Stimulated activated CD4-positive, alpha-beta T cell treated with anti-CD3 and anti-CD28 coated beads, TNF-alpha, amount 100 ng/mL, for 1 hour (primary cell): ENCODE results near the gene GOLGB1.
A peak's percentile ranks its signal among the peaks of the same experiment; 100 is the strongest.
"Not testable (repeated sequence)": the region's sequence is repeated elsewhere in the genome, so short reads cannot be mapped to it uniquely, and the experiment has no call there.

Experiments
- DNase-seq, 3 donors: peaks; one replicate each; pipeline ENCODE4 v3.0.0-alpha.2; 2020; ENCODE audit warnings: low read depth in 3 of 3, low spot score in 1 of 3

The GOLGB1 gene

DNA sequence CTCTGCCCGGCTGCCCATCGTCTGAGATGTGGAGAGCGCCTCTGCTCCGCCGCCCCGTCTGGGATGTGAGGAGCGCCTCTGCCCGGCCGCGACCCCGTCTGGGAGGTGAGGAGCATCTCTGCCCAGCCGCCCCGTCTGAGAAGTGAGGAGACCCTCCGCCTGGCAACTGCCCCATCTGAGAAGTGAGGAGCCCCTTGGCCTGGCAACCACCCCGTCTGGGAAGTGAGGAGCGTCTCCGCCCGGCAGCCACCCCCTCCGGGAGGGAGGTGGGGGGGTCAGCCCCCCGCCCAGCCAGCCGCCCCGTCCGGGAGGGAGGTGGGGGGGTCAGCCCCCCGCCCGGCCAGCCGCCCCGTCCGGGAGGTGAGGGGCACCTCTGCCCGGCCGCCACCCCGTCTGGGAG, 60.8 kb downstream of the GOLGB1 start:
- not testable (repeated sequence) for DNase-seq

DNA sequence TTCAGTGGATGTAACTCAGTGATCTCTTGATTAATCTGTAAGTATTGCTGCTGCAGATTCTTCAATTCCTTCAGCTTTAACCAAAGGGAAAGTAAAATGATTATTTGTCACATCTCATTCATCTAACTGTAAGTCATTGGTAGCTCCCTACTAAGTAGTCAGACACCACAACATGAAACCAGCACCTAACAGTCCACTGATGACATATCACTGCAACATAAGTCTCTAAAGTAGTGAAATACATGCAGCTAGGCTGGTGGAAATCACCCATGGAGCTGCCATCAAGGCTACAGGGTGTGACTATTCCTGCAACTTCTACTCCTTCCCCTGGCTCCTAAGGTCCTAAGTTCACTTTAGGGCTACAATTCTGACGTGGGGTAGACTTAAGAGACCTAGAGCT, 67.7 kb downstream of the GOLGB1 start:
- DNase-seq = no peak

DNA sequence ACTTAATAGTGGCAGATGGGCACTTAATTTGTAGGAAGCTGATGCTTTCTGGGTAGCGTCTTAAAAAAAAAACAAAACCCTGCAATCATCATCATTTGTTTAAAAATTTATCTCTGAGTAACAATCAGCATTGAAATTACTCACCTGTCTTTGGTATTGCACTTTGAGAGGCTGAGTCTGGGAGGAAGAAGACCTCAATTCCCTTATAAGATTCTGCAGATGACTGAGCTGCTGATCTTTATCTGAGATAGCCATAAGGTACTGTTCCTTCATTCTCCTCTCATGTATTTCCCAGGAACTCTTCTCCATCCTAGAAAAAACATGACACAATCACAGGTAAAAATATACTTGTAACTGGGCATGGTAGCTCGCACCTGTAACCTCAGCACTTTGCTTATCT, 72.4 kb downstream of the GOLGB1 start:
- DNase-seq = no peak

DNA sequence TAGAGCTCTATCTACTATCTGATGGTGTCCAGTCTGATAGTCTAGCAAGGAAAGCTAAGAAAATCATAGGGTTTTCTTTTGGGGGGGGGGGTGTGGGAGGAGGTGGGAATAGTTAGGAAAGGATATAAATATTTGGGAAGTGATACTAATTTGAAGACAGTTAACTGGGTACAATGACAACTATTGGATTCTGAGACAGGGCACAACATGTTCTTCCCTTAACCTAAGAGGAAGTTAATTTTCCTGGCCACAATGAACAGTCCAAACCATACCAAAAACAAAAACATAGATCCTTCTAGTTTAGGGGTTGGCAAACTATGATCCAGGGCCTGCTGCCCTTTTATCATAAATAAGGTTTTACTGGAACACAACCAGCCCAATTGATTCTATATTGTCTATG, 78.9 kb downstream of the GOLGB1 start:
- DNase-seq = no peak

DNA sequence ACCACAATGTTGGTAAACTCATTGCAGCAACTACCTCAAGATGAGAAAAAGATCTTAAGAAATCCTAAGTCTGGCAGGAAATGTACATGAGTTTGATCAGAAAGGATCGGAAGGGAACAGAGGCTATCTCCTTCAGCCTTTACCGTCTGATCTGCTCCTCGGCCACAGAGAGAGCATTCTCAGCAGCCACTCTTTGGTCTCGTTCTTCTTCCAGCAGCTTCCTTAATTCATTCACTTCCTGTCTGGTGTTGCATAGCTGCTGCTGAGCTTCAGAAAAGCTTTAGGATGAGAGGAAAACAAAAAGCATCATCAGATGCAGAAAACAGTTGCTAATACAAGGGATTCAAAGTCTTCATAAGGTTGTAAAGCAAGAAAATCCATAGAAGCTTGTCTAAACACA, 82.2 kb downstream of the GOLGB1 start:
- DNase-seq = no peak

DNA sequence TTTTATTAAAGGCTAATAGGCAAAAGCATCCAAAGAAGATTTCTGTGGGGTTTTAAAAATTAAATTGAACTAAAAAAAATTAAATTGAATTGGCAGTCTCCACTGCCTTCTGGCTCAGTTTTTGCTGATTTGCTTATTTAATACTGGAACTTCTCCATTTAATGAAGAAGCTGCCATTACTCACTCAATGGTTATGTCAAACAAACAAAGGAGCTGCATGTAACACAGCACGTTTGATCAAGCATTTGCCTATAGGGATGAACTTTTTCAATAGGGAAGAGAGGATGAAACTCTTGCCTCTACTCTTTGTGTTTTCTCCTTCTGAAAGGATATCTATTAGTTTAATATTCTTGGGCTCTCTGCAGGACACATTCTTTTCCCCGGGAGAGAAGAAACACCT, 84.1 kb downstream of the GOLGB1 start:
- no peak for DNase-seq

DNA sequence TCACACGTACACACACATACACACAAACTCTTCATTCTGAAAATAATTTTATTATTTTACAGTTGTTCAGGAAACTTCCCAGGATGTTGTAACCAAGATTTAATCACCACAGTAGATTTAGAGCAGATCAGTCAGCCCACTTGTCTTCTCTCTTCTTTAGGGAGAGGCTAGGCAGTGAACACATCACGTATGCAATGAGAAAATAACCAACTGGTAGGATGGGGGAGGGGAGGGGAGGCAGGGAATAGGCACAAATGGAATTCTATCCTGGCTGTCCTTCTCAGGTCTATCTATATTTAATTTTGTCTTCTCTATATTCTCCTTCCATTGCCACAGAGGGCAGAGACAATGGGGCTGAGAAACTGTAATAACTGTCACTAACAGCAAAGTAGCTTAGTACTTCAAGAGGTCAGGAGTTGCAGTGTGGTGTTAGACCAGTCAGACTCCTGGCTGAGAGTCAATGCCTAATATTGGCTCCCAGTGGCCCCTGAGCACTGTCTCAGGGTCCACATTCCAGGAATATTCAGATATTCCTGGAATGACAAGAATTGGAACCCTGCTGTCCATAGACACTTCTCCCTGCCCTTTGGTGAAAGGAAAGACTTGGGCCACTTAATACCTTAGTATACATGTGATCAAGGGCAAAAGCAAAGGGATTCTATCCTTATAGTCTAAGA, 86.2 kb downstream of the GOLGB1 start:
- DNase-seq = no peak

DNA sequence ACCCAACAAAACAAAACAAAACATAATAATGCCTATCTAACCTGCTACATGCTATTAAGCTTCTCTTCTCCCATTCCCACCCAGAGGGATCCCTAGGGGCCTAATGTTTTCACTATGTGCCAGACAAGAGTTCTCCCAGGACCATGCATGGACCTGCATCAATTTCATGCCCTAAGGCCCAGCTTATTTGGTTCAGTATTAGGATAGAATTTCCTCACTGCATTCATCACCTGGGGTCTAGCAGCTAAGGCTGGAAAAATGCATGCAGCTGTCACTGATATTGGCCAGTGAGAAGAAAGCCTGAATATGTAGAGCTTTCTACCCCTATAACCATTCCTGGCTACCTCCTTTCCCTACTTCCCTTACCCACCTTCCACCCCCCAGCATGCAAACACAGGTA, 86.8 kb downstream of the GOLGB1 start:
- no peak for DNase-seq

DNA sequence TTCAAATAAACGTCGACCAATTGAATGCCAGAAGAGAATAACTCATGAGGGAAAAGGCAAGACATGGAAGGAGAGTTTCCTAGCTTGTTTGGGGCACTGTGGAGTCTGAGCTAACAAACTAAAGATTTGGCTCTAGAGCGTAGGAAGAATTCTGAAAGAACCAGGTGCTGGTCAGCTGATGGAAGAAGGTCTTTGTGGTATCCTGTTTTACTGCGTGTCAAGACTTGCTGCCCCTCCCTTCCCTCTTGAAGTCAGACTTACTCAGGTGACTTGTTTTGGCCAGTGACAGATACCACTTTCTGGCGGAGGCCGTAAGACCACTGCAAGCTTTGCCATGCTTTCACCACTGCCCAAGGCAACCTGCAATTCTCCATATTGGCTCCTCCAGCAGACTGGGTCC, 88.2 kb downstream of the GOLGB1 start:
- DNase-seq = no peak

DNA sequence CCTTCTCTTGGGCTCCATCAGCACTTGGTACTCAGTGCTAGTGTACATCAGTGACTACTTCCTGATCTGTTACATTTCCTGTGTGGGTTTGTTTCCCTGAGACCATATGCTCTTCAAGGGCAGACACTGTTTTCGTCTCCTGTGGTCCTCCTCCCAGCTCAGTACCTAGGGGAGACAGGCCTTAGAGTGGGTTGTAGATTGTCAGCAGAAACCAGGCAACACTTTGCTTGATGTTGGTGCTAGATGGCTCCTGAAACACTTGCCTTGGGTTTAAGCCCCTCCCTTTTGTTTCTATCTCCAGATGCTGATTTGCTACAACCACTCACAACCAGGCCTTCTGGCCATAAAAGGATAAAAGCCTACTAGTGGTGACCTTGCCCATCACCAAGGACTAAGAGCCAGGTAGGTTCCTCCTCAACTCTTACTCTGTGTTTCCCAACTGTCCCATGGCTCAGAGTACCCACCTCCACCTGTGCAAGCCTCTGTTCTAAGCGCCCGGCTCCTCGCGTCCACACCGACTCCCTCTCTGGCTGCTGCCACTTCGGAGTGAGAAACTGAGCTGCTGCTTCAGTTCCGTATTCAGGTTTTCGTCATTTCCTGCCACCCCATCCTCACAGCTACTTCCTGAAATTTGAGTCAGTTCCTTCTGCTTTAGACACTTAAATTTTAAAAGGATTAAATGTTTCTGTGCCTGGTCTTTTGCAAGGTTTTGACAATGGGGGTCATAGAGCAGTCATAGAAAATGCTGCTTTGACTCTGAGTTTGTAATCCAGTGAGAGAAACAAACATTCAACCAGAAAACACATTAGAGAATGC, 89.0 kb downstream of the GOLGB1 start, which contains the start of gene HCLS1:
Gene HCLS1 (minus strand): TSS at position 548 of the 816 bp plus-strand sequence. CDS start 2,556 bp downstream, outside the sequence.
- DNase-seq = peak; percentile 35 to 45 (median 36)

DNA sequence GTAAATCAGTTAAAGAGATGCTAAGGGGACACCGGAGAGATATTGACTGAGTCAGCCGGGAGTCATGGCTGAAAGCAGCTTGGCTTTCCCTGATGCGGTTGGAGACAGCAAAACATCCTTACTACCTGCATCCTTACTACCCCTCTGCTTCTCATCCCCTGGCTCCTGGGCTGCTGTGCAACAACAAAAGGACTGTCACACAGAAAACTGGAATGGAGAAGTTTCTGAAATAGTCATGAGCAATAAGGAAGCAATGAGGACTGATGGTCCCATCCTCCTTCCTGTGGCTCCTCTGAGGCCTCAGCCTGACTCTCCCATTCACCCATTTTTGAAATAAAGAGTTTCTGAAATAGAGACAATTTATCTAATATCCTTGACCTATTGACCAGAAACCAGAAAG, 90.0 kb downstream of the GOLGB1 start:
- DNase-seq = no peak

DNA sequence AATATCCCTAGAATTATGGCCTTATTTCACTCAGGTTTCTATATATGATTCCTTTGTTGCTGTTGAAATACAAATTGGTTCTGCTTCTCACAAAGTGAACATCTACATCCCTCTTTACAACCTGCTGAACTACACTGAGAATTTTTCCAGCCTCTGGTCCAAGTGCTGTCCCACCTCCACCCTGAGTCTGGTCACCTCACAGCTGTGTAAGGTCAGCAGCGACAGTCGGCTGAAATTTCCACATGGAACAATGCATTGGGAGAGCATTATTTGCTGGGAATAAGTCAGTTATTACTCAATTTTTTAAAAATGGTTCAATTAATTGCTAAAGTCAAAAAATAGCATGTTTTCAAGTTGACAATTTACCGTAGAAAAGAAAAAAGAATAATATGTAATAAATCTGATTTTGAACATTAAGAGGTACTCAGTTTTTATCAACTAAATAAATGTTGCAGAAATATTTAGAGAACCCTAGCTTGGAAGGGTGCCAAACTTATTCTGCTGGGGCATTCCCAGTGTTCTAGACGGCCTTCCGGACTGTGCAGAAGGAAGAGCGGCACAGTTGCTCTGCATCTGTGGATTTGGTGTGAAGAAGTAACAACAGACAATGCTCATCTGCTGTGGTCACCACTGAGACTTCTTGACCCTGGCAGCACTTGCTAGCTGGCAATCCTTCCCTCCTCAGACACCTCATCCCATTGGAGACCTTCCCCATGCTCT, 90.7 kb downstream of the GOLGB1 start:
- DNase-seq = no peak

DNA sequence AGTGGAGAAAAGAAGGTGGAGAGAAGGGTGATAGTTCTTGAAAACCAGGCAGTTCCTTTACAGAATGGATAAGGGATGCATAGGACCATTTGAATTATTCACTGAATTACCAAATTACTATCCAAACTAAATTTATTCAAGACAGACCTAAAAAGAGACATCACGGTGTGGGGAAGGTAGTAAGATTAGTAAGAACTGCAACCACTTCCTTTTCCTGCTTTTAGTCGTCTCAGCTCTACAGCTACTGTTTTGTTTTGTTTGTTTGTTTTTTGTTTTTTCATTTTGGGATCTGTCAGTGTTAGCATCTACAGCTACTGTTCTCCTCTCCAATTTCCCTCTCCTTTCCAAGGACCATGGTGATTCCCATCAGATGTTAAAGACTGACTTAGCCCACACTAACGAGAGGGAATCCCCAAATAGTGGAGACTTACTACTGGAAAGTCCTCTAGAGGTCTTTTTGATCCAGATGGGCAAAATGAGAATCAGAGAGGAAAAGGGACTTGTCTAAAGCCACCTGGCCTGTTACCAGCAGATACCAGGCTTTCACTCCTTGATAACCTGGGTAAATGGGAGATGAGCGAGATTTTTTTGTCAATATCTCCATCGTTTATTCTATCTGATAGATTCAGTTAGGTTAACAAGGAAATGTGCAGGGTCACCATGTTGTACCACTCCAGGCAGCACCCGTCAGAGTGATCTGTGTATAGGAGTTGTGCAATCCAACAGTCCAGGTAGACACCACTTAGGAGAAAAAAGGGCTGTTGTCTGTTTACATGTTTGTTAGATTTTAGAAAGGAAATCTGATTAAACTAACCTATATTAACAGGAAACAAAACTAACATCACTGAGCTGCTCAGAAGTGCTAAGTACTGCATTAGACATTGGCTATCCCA, 94.8 kb downstream of the GOLGB1 start:
- no peak for DNase-seq

DNA sequence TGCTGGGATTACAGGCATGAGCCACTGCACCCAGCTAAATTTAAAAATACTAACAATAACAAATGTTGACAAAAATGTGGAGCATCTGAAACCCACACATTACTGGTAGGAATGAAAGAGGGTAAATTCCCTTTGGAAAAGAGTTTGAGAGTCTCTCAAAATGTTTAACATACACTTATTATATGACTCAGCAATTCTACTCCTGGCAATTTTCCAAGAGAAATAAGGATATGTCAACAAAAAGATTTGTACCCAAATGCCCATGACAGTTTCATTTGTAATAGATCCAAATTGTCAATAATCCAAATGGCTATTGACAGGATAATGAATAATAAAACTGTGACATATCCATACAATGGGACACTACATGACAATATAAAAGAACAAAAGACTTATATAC, 97.9 kb downstream of the GOLGB1 start:
- no peak for DNase-seq

DNA sequence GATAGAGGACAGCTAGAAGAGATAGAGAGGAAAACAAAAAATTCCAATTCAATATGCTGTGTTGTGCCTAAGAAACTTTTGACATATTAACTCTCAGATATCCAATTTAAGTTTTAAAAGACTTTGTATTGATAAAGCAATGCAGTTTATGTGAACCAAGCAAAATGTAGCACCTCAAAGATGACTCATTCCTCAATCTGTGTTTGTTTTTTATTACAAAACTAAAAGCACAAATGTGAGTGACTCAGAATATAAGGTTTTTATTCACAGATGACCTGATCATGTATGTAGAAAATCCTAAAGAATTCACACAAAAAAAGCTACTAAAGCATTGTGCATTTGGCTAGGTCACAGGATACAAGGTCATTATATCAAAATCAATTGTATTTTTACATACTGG, 99.9 kb downstream of the GOLGB1 start:
- DNase-seq = no peak

DNA sequence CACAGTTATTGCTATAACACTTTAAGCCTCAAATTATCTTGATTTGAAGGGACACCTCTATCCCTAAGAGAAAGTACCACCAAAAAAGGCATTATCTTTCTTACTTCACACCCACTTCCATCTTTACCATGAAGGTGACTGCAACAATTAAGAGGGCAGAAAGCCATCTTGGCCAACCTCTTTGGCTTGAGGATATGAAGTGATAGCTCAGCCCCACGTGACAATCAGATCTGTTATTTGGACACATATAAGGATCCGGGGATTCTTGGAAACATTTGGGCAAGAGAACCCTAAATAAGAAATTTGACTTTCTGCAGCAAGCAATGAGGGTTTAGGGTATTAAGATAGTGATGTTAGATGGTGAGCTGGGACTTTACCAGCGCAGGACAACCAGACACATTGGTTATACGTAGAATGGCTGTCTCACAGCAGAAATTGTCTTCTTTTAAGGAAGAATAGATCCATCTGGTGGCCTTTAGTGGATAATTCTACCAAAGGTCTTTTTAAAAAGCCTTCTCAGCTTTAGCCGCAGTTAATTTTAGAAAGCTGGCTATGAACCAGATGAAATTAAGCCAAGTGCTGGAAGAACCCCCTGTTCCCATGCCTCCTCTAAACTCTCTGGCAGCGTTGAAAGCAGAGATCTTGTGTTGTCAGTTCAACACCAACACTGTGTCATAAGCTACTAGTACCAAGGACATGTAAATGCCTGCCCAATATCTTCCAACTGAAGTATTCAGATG, 101.2 kb downstream of the GOLGB1 start:
- no peak for DNase-seq

DNA sequence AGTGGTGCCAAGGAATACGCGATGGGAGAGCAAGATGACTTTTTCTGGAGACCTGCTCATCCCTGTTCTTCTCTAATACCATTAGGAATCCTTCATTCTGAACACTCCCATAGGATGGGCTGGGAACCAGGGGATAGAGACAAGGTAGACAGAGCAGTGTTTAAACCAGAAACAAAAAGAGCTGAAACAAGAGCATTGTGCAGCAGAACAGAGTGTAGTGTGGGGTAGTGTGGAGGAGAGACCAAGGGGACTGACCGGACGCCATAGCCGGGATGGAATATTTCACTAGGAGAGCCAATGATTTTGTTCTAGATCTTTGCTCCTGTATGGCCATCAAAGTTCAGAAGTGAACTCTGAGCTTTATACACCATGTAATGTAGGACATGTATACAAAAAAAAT, 104.5 kb downstream of the GOLGB1 start:
- no peak for DNase-seq

DNA sequence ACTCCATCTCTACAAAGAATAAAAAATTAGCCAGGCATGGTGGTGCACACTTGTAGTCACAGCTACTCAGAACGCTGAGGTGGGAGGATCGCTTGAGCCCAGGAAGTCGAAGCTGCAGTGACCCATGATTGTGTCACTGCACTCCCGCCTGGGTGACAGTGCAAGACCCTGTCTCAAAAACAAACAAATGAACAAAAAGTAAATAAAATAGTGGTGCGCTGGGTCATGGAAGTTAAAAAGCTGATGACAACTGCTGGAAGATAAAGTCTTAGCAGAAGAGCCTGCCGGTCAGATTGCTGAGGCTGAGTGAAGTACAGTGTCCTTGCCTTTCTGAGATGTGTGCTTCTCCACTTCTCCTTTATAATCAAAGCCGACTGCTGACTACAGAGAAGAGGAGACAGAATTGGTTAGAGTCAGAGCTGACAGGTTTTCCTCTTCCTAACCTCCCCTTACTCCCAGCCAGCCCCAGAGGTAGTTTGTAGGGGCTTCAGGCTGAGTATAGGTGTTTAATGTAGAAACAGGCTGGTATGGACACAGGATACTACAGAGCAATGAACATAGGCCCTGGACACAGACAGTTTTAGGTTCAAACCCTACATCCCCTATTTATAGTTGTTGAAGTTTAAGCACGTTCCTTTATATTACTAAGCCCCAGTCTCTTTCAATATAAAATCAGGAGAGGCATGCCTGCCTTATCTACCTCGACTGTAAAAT, 106.8 kb downstream of the GOLGB1 start:
- no peak for DNase-seq

DNA sequence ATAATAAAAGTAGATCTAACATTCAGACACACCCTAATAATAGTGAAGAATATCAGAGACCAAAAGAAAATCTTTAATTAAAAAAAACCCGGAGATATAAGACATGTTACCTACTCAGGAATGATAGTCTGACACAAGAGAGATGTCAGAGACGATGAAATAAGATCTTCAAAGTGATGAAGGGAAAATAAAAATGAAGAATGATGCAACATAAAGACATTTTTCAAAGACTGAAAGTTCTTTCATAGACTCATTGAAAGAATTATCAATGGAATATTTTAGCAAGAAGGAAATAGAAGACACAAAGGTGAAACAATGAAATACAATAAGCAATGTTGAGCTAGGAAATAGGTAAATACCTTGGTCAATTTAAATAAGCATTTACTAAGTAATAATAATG, 108.4 kb downstream of the GOLGB1 start:
- no peak for DNase-seq

DNA sequence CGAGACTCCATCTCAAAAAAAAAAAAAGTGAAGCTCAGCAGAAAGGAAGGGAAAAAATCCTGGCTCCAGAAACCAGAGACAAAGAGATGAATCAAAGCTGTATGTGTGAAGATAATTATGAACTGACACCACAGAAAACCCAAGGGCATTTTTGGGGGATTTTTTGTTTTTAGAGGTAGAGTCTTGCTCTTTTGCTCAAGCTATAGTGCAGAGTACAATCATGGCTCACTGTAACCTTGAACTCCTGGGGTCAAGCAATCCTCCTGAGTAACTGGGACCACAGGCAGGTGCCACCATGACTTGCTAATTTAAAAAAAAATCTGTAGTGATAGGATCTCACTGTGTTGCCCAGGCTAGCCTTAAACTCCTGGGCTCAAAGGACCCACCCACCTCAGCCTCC, 111.6 kb downstream of the GOLGB1 start:
- DNase-seq = no peak
